Vagina (tissue), 2 donors: ENCODE data around the gene DPP6. TPM values are rescaled to one million over a fixed set of nuclear protein-coding genes. Genes with fewer than 3 reads are reported as not detected.

ENCODE experiments used
- DNase-seq, 2 donors: peaks; one replicate each; pipeline ENCODE4 v3.0.0-alpha.2; 2017; ENCODE audit errors: extremely low spot score in 2 of 2
- H3K27ac ChIP-seq: fragments of 200-600 bp; sonication (generic); one replicate; pipeline ENCODE4 v1.5.1; 2019
- H3K27me3 ChIP-seq: fragments of 200-600 bp; sonication (generic); one replicate; pipeline ENCODE4 v1.5.1; 2019
- H3K36me3 ChIP-seq, 2 donors: fragments of 200-600 bp; sonication (generic); one replicate each; pipeline ENCODE4 v1.5.1; 2017 to 2019
- H3K4me1 ChIP-seq: fragments of 200-600 bp; sonication (generic); one replicate; pipeline ENCODE4 v1.5.1; 2019
- H3K4me3 ChIP-seq, 2 donors: fragments of 200-600 bp; sonication (generic); 1 replicate in 1 of 2; 2 replicates in 1 of 2; pipeline ENCODE4 v1.5.1; 2016 to 2019
- H3K9me3 ChIP-seq: fragments of 200-600 bp; sonication (generic); one replicate; pipeline ENCODE4 v1.5.1; 2019
- POLR2A ChIP-seq, 2 donors: fragments of 450-650 bp; IDR thresholded peaks; one replicate each; pipeline ENCODE4 v1.6.1; 2017; ENCODE audit warnings: antibody characterized with exemption in 2 of 2, mild to moderate bottlenecking in 2 of 2, moderate library complexity in 2 of 2
- POLR2AphosphoS5 ChIP-seq, 2 donors: sonication (generic); formaldehyde crosslinking; IDR thresholded peaks; one replicate each; pipeline ENCODE4 v1.9.0; 2017; ENCODE audit warnings: antibody characterized with exemption in 2 of 2, mild to moderate bottlenecking in 2 of 2, low read depth in 1 of 2; ENCODE audit not compliant: insufficient read depth in 1 of 2
- intact Hi-C: fragments of 100-400 bp; cut with DNase I; formaldehyde crosslinking; loops from one replicate; pipeline ENCODE4 v1.15.1; 2023
- total RNA-seq: library from RNA; depleted of rRNA; stranded (reverse); fragments of >200 nt; gene quantifications from one replicate; pipeline ENCODE4 v1.2.3, GENCODE V29; 2016
- TF ChIP-seq, protein P1 (sequence below), 3 experiments: fragments of 450-650 bp in 2 of 3; fragments of 200-600 bp in 1 of 3; sonication (generic) in 1 of 3; IDR thresholded peaks; one replicate each; pipeline ENCODE4 v1.5.1; 2017 to 2019; ENCODE audit warnings: antibody characterized with exemption in 3 of 3, mild to moderate bottlenecking in 2 of 3, moderate library complexity in 2 of 3

Gene DPP6
- total RNA-seq, 1 donor from 2014 or later: 7.9 TPM

DNA sequence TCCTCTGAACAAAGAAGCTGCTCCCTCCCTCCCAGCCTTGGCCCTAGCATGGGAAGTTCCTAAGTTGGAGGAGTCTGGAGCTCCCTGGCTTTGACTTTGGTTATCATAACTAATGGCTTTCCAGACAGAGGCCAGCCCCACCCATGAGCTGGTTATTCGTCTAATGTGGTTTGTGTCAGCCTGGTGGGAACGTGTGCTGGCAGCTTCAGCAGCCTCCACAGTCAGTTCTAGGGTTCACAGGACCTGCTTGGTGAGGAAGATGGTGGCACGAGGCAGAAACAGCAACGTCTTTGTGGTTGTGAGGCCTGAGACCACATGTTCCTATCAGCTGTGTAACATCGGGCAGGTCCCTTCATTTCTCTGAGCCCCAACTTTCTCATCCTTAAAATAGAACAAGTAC, 847.7 kb downstream of the DPP6 start:
- Histone ChIP-seq H3K4me3 (no peak overlapping the region), H3K27ac (no peak overlapping the region), H3K27me3 (no peaks in the 10 kb centered on the region), H3K4me1 (no peaks in the 10 kb centered on the region), H3K36me3 (no peaks in the 10 kb centered on the region), H3K9me3 (no peaks in the 10 kb centered on the region)
- no peak for DNase-seq
- intact Hi-C loops: no loop called here
- TF ChIP-seq POLR2AphosphoS5 (IDR thresholded peaks at IDR 0.05; ENCODE audit: insufficient read depth in 1 of 2, low read depth in 1 of 2): no peak
- TF ChIP-seq POLR2A (IDR thresholded peaks at IDR 0.05): no peak
- TF ChIP-seq, protein P1, sequence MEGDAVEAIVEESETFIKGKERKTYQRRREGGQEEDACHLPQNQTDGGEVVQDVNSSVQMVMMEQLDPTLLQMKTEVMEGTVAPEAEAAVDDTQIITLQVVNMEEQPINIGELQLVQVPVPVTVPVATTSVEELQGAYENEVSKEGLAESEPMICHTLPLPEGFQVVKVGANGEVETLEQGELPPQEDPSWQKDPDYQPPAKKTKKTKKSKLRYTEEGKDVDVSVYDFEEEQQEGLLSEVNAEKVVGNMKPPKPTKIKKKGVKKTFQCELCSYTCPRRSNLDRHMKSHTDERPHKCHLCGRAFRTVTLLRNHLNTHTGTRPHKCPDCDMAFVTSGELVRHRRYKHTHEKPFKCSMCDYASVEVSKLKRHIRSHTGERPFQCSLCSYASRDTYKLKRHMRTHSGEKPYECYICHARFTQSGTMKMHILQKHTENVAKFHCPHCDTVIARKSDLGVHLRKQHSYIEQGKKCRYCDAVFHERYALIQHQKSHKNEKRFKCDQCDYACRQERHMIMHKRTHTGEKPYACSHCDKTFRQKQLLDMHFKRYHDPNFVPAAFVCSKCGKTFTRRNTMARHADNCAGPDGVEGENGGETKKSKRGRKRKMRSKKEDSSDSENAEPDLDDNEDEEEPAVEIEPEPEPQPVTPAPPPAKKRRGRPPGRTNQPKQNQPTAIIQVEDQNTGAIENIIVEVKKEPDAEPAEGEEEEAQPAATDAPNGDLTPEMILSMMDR (IDR thresholded peaks at IDR 0.05): no peak

DNA sequence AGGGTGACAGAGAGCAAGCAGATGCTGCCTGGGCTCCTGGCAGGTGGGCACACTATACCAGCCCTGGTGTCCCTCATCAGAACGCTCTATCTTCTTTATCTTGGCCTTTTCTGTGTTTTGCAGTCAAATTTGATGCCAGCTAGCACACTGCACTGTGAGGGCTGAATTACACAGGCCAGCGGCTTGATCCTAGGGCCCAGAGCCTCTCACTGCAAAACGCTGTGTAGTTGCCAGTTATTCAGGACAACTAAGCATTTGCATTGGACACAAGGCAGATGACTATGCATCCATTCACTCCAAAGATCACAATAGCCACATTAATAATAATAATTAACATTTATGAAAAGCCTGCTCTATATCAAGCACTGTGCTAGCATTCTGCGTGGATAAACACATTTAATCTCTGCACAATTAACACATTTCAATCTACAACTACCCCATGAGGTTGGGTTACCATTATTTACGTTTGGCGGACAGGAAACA, 850.4 kb downstream of the DPP6 start:
- H3K9me3 ChIP-seq: no peaks in the 10 kb centered on the region
- intact Hi-C loops: no loop called here
- no peaks in the 10 kb centered on the region for H3K4me1 ChIP-seq
- no peaks in the 10 kb centered on the region for H3K36me3 ChIP-seq
- no peak overlapping the region for H3K4me3 ChIP-seq
- DNase-seq: no peak
- H3K27ac ChIP-seq: no peak overlapping the region
- TF ChIP-seq, protein P1 (IDR thresholded peaks at IDR 0.05): no peak
- TF ChIP-seq POLR2A (IDR thresholded peaks at IDR 0.05) (no peak), POLR2AphosphoS5 (IDR thresholded peaks at IDR 0.05; ENCODE audit: insufficient read depth in 1 of 2, low read depth in 1 of 2) (no peak)
- no peaks in the 10 kb centered on the region for H3K27me3 ChIP-seq

DNA sequence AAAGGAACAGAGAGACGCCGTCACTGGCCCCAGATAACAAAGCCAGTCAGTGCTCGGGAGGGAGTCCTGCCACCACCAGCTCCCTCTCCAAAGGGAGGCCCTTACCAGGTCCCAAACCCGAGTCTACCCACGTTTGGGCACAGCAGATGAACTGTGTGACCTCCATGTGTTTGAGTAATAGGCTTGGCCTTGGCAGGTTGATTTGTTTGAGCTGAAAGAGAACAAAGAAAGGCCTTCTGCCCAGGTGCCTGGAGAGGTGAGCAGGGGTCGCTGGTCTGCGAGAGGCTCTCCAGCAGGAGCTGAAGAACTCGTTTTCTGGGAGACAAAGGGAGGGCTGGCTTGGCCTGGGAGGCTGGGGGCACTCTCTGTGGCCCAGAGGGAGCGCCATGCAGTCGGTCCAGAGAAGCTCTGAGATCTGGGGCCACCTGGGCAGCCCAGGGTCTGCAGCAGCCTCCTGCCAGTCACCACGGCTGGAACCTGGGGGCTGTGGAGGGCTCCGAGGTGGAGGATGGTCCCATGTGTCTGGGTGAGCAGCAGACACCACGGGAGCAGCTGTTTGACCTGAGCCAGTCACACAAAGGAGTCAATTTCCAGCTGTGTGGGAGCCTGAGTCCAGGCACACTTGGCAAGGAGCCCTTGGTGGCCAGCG, 851.0 kb downstream of the DPP6 start:
- Histone ChIP-seq H3K27ac (no peak overlapping the region), H3K4me3 (no peak overlapping the region), H3K4me1 (no peaks in the 10 kb centered on the region), H3K36me3 (no peaks in the 10 kb centered on the region), H3K9me3 (no peaks in the 10 kb centered on the region), H3K27me3 (no peaks in the 10 kb centered on the region)
- intact Hi-C loops: no loop called here
- TF ChIP-seq, protein P1 (IDR thresholded peaks at IDR 0.05): no peak
- no peak for TF ChIP-seq POLR2AphosphoS5 (IDR thresholded peaks at IDR 0.05; ENCODE audit: insufficient read depth in 1 of 2, low read depth in 1 of 2)
- TF ChIP-seq POLR2A (IDR thresholded peaks at IDR 0.05): no peak
- DNase-seq: no peak

DNA sequence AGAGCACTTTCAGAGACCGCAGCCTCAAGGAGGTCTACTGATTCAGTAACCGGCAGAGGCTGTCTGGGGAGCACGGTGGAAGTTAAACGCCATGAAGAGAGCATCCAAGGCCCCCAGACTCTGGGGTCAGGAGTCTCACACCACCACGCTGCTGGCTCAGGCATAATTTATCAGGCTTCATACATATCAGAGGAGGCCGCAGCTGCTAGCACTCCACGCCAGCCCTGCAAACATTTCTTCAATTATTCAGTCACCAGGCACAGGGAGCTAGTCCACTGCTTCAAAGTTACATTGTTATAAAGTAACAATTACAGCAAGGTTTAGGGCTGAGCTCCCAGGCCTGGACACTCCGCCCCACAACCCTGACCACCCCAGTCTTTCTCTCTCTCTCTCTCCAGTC, 852.9 kb downstream of the DPP6 start:
- H3K36me3 ChIP-seq: no peaks in the 10 kb centered on the region
- no peak for DNase-seq
- no peaks in the 10 kb centered on the region for H3K4me1 ChIP-seq
- no peaks in the 10 kb centered on the region for H3K27me3 ChIP-seq
- intact Hi-C loops: no loop called here
- H3K4me3 ChIP-seq: no peak overlapping the region
- H3K9me3 ChIP-seq: no peaks in the 10 kb centered on the region
- TF ChIP-seq POLR2AphosphoS5 (IDR thresholded peaks at IDR 0.05; ENCODE audit: insufficient read depth in 1 of 2, low read depth in 1 of 2) (no peak), POLR2A (IDR thresholded peaks at IDR 0.05) (no peak)
- TF ChIP-seq, protein P1 (IDR thresholded peaks at IDR 0.05): no peak
- H3K27ac ChIP-seq: no peak overlapping the region

DNA sequence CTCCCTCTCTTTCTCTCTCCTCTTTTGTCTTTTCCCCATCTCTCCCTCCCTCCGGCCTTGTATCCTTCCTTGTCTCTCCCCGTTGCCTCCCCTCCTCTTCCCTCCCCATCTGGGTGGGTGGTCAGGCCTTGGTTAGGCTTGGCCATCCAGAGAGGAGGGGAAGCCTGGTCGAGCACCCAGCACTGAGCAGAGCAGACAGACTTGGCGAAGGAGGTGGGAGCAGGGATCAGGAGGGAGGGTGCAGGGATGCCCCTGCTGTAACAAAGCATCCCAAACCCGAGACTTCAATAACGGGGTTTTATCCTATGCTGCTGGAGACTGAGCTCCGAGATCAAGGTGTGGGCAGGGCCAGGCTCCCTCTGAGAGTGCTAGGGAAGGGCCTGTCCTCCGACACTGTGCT, 853.4 kb downstream of the DPP6 start:
- no peaks in the 10 kb centered on the region for H3K36me3 ChIP-seq
- TF ChIP-seq POLR2AphosphoS5 (IDR thresholded peaks at IDR 0.05; ENCODE audit: insufficient read depth in 1 of 2, low read depth in 1 of 2) (no peak), POLR2A (IDR thresholded peaks at IDR 0.05) (no peak)
- TF ChIP-seq, protein P1 (IDR thresholded peaks at IDR 0.05): no peak
- no peak for DNase-seq
- H3K4me3 ChIP-seq: no peak overlapping the region
- intact Hi-C loops: no loop called here
- H3K27ac ChIP-seq: no peak overlapping the region
- no peaks in the 10 kb centered on the region for H3K4me1 ChIP-seq
- no peaks in the 10 kb centered on the region for H3K27me3 ChIP-seq
- no peaks in the 10 kb centered on the region for H3K9me3 ChIP-seq
